HepG2 (cell line): Measurements from ENCODE around the gene HYDIN. TPM values are rescaled to one million over a fixed set of nuclear protein-coding genes. Genes with fewer than 3 reads are reported as not detected.

ENCODE experiments used
- AKAP8 ChIP-seq: sonication (generic); formaldehyde crosslinking; IDR thresholded peaks from 2 replicates; pipeline ENCODE4 v1.5.1; 2020; ENCODE audit warnings: mild to moderate bottlenecking, missing genetic modification reagents
- ARNT ChIP-seq: fragments of 450-650 bp; IDR thresholded peaks from 2 replicates; pipeline ENCODE4 v1.6.1; 2017
- KLF11 ChIP-seq: IDR thresholded peaks from 2 replicates; pipeline ENCODE4 v1.6.1; 2016; ENCODE audit warnings: missing compliant biosample characterization
- ZNF292 ChIP-seq: sonication (generic); formaldehyde crosslinking; IDR thresholded peaks from 2 replicates; pipeline ENCODE4 v1.8.1; 2022; ENCODE audit warnings: mild to moderate bottlenecking, low read depth, missing genetic modification reagents, borderline replicate concordance
- ZNF788 ChIP-seq: sonication (generic); formaldehyde crosslinking; IDR thresholded peaks from 2 replicates; pipeline ENCODE4 v1.5.0; 2020; ENCODE audit warnings: mild to moderate bottlenecking, missing genetic modification reagents, borderline replicate concordance
- ZNF790 ChIP-seq: sonication (generic); formaldehyde crosslinking; IDR thresholded peaks from 2 replicates; pipeline ENCODE4 v1.8.0; 2022; ENCODE audit warnings: missing genetic modification reagents, mild to moderate bottlenecking, borderline replicate concordance
- ZNF841 ChIP-seq: sonication (generic); formaldehyde crosslinking; IDR thresholded peaks from 2 replicates; pipeline ENCODE4 v1.8.1; 2023; ENCODE audit warnings: missing genetic modification reagents, borderline replicate concordance
- polyA plus RNA-seq, 8 experiments: library from polyadenylated mRNA; depleted of rRNA in 3 of 8; stranded (reverse) in 7 of 8; unstranded in 1 of 8; fragments of >200 nt; fragmentation: Illumina TruSeq in 4 of 8; extraction: Trizol in 4 of 8; gene quantifications; 2 replicates each; pipeline versions ENCODE4 v1.2.1 to v1.2.3, GENCODE V29; 2011 to 2016; ENCODE audit warnings: low read depth in 4 of 8, missing spikeins in 1 of 8, mixed read lengths in 1 of 8; ENCODE audit not compliant: insufficient read depth in 1 of 8
- total RNA-seq, 5 experiments: library from RNA; depleted of rRNA; stranded (reverse); fragments of >200 nt; fragmentation: Illumina TruSeq; extraction: Trizol; gene quantifications; 2 replicates each; pipeline ENCODE4 v1.2.3, GENCODE V29; 2016; ENCODE audit warnings: low read depth in 1 of 5
- TF ChIP-seq, protein P1 (sequence below): sonication (generic); formaldehyde crosslinking; IDR thresholded peaks from 2 replicates; pipeline ENCODE4 v1.5.1; 2020; ENCODE audit warnings: missing genetic modification reagents, mild to moderate bottlenecking, borderline replicate concordance
- TF ChIP-seq, protein P2 (sequence below): sonication (generic); formaldehyde crosslinking; IDR thresholded peaks from 2 replicates; pipeline ENCODE4 v1.4.0; 2020; ENCODE audit warnings: mild to moderate bottlenecking, missing genetic modification reagents
- TF ChIP-seq, protein P3 (sequence below): sonication (generic); formaldehyde crosslinking; IDR thresholded peaks from one replicate; pipeline ENCODE4 v1.5.1; 2020; ENCODE audit warnings: mild to moderate bottlenecking, missing genetic modification reagents; ENCODE audit errors: not compliant biosample characterization
- TF ChIP-seq, protein P4 (sequence below): sonication (generic); formaldehyde crosslinking; IDR thresholded peaks from 2 replicates; pipeline ENCODE4 v1.5.1; 2020; ENCODE audit warnings: mild to moderate bottlenecking, missing genetic modification reagents, moderate library complexity
- TF ChIP-seq, protein P5 (sequence below): sonication (generic); formaldehyde crosslinking; IDR thresholded peaks from 2 replicates; pipeline ENCODE4 v1.5.1; 2020; ENCODE audit warnings: missing genetic modification reagents, mild to moderate bottlenecking, borderline replicate concordance
- TF ChIP-seq, protein P6 (sequence below): sonication (generic); formaldehyde crosslinking; IDR thresholded peaks from 2 replicates; pipeline ENCODE4 v1.9.0; 2021; ENCODE audit warnings: missing genetic modification reagents, mild to moderate bottlenecking, borderline replicate concordance

HYDIN gene
- total and polyA plus RNA-seq, 2 of the 13 experiments (the other 11 are each of a cell fraction or from before 2014, with no cell fraction given): not detected

DNA sequence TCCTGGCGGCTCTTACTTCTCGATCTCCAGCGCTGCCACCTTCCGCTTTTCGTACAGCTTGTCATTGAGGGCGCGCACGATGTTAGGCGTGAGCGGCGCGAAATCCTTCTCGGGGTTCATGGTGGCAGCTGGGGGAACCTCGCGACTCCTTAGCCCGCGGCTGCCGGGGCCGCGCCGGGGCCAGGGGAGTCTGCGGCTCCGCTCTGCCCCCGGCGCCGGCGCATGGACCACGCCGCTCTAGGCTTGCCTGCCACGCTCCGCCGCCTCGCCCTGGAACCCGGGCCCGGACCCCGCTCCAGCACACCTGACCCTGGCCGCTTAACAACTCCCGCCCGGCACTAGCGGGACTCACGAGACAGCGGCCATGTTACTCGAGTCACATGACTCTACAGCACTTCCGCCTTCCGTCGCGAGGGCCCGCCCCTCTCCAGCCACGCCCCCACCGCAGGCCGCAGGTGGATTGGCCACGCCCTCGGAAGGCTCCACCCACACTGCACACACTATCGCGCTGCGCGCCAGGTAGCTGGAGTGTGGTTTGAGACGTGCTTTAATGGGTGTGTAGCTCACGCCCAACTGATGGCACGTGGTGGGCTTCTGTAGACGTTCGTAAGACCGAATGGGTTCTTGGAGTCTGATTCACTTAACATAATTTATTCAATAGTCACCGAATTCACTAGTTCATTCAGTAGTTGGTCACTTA is 429.6 kb downstream of the HYDIN start, which contains the start of gene VAC14 (continued):
- no peak for TF ChIP-seq ZNF790 (CRISPR knock-in tag)
- TF ChIP-seq ZNF292: no peak
- TF ChIP-seq ZNF841 (CRISPR knock-in tag): no peak
- TF ChIP-seq, protein P1, sequence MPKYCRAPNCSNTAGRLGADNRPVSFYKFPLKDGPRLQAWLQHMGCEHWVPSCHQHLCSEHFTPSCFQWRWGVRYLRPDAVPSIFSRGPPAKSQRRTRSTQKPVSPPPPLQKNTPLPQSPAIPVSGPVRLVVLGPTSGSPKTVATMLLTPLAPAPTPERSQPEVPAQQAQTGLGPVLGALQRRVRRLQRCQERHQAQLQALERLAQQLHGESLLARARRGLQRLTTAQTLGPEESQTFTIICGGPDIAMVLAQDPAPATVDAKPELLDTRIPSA (CRISPR knock-in tag): no peak
- peak; percentile 52; the same call in 1 of the 2 replicates for TF ChIP-seq AKAP8 (CRISPR knock-in tag)
- TF ChIP-seq KLF11 (CRISPR knock-in tag): 0 out of 2 replicates have a peak, but pooled peaks have one; percentile 63
- TF ChIP-seq, protein P2, sequence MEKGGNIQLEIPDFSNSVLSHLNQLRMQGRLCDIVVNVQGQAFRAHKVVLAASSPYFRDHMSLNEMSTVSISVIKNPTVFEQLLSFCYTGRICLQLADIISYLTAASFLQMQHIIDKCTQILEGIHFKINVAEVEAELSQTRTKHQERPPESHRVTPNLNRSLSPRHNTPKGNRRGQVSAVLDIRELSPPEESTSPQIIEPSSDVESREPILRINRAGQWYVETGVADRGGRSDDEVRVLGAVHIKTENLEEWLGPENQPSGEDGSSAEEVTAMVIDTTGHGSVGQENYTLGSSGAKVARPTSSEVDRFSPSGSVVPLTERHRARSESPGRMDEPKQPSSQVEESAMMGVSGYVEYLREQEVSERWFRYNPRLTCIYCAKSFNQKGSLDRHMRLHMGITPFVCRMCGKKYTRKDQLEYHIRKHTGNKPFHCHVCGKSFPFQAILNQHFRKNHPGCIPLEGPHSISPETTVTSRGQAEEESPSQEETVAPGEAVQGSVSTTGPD: no peak
- no peak for TF ChIP-seq ARNT
- no peak; the same call in 1 of the 2 replicates for TF ChIP-seq ZNF788 (CRISPR knock-in tag)
- TF ChIP-seq, protein P3, sequence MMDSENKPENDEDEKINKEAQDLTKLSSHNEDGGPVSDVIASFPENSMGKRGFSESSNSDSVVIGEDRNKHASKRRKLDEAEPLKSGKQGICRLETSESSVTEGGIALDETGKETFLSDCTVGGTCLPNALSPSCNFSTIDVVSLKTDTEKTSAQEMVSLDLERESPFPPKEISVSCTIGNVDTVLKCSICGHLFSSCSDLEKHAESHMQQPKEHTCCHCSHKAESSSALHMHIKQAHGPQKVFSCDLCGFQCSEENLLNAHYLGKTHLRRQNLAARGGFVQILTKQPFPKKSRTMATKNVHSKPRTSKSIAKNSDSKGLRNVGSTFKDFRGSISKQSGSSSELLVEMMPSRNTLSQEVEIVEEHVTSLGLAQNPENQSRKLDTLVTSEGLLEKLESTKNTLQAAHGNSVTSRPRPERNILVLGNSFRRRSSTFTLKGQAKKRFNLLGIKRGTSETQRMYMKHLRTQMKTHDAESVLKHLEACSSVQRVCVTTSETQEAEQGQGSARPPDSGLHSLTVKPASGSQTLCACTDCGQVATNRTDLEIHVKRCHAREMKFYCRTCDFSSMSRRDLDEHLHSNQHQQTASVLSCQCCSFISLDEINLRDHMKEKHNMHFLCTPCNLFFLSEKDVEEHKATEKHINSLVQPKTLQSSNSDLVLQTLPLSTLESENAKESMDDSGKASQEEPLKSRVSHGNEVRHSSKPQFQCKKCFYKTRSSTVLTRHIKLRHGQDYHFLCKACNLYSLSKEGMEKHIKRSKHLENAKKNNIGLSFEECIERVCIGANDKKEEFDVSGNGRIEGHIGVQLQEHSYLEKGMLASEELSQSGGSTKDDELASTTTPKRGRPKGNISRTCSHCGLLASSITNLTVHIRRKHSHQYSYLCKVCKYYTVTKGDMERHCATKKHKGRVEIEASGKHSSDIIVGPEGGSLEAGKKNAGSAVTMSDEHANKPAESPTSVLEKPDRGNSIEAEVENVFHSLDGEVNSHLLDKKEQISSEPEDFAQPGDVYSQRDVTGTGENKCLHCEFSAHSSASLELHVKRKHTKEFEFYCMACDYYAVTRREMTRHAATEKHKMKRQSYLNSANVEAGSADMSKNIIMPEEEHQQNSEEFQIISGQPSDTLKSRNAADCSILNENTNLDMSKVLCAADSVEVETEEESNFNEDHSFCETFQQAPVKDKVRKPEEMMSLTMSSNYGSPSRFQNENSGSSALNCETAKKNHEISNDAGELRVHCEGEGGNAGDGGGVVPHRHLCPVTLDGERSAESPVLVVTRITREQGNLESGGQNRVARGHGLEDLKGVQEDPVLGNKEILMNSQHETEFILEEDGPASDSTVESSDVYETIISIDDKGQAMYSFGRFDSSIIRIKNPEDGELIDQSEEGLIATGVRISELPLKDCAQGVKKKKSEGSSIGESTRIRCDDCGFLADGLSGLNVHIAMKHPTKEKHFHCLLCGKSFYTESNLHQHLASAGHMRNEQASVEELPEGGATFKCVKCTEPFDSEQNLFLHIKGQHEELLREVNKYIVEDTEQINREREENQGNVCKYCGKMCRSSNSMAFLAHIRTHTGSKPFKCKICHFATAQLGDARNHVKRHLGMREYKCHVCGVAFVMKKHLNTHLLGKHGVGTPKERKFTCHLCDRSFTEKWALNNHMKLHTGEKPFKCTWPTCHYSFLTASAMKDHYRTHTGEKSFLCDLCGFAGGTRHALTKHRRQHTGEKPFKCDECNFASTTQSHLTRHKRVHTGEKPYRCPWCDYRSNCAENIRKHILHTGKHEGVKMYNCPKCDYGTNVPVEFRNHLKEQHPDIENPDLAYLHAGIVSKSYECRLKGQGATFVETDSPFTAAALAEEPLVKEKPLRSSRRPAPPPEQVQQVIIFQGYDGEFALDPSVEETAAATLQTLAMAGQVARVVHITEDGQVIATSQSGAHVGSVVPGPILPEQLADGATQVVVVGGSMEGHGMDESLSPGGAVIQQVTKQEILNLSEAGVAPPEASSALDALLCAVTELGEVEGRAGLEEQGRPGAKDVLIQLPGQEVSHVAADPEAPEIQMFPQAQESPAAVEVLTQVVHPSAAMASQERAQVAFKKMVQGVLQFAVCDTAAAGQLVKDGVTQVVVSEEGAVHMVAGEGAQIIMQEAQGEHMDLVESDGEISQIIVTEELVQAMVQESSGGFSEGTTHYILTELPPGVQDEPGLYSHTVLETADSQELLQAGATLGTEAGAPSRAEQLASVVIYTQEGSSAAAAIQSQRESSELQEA (CRISPR knock-in tag): no peak
- TF ChIP-seq, protein P4, sequence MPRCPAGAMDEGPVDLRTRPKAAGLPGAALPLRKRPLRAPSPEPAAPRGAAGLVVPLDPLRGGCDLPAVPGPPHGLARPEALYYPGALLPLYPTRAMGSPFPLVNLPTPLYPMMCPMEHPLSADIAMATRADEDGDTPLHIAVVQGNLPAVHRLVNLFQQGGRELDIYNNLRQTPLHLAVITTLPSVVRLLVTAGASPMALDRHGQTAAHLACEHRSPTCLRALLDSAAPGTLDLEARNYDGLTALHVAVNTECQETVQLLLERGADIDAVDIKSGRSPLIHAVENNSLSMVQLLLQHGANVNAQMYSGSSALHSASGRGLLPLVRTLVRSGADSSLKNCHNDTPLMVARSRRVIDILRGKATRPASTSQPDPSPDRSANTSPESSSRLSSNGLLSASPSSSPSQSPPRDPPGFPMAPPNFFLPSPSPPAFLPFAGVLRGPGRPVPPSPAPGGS (CRISPR knock-in tag): peak; percentile 30; the same call in 1 of the 2 replicates
- TF ChIP-seq, protein P5, sequence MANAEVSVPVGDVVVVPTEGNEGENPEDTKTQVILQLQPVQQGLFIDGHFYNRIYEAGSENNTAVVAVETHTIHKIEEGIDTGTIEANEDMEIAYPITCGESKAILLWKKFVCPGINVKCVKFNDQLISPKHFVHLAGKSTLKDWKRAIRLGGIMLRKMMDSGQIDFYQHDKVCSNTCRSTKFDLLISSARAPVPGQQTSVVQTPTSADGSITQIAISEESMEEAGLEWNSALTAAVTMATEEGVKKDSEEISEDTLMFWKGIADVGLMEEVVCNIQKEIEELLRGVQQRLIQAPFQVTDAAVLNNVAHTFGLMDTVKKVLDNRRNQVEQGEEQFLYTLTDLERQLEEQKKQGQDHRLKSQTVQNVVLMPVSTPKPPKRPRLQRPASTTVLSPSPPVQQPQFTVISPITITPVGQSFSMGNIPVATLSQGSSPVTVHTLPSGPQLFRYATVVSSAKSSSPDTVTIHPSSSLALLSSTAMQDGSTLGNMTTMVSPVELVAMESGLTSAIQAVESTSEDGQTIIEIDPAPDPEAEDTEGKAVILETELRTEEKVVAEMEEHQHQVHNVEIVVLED (CRISPR knock-in tag): peak; percentile 82
- TF ChIP-seq, protein P6, sequence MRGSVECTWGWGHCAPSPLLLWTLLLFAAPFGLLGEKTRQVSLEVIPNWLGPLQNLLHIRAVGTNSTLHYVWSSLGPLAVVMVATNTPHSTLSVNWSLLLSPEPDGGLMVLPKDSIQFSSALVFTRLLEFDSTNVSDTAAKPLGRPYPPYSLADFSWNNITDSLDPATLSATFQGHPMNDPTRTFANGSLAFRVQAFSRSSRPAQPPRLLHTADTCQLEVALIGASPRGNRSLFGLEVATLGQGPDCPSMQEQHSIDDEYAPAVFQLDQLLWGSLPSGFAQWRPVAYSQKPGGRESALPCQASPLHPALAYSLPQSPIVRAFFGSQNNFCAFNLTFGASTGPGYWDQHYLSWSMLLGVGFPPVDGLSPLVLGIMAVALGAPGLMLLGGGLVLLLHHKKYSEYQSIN: no peak
